GM21576 (cell line): Measurements from ENCODE around the gene NOL11.
"Not testable (repeated sequence)": the region's sequence is repeated elsewhere in the genome, so short reads cannot be mapped to it uniquely, and the experiment has no call there.

Experiments
- ATAC-seq: cut with Tn5 transposase; IDR thresholded peaks from one replicate; pipeline ENCODE4 v1.9.1; 2021; ENCODE audit warnings: mild to moderate bottlenecking, moderate library complexity; ENCODE audit not compliant: unreplicated experiment

NOL11 gene

GRCh38 chr17:67707442-67707841 is 10.3 kb upstream of the NOL11 start:
- no peak for ATAC-seq

- ATAC-seq = no peak
Measured at GRCh38 chr17:67708378-67708777, 9.4 kb upstream of the NOL11 start.

GRCh38 chr17:67711916-67712315 is 5.8 kb upstream of the NOL11 start:
- ATAC-seq = no peak

DNA sequence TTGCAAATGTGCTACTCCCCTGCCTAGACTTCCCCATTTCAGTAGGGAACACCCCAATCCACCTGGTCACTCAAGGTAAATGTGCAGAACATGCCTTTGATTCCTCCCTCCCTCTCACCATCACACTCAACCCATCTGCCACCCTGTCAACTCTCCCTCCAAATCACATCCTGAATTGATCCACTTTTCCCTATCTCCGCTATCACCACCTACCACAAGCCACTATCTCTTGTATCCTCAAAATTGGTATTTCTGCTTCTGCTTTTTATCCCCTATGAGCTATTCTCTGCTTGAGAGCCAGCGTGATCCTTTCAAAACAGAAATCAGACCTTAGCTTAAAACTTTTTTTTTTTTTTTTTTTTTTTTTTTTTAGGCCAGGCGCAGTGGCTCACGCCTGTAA is 5.4 kb upstream of the NOL11 start:
- ATAC-seq = no peak

GRCh38 chr17:67713169-67713568 is 4.6 kb upstream of the NOL11 start:
- no peak for ATAC-seq

DNA sequence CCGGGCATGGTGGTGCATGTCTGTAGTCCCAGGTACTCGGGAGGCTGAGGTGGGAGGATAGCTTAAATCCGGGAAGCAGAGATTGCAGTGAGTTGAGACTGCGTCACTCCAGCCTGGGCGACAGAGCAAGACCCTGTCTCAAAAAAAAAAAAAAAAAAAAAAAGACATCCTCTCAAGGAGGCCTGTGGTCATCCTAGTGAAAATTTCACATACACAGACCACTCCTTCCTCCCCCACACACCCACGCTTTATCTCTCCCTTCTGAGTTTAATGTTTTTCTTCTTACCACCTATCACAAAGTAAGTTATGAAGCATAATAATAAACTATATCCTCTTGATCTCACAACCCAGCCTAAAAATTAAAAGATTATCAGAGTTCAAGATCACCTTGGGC is 1.3 kb upstream of the NOL11 start:
- ATAC-seq = no peak

DNA sequence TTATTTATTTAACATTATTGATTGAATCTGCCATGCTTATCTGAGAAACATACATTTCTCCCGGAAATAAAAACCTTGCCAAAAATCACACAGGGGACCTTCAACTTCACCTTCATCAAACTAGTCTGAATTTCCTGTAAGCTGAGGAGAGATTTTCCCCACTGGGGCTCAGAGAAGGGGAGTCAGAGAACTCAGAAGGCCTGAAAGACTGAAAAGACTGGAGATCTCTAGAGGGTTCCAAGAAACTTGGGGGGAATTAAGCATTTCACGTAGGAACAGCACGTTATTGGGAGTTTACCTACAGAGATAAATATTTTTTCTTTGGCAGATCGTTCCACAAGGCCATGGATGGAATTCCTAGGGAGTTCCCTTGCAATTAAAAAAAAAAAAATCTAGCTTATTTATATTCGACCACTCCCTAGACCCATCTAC is 528 bp upstream of the NOL11 start:
- no peak for ATAC-seq

GRCh38 chr17:67718325-67718941 is 697 bp downstream of the NOL11 start:
- no peak for ATAC-seq

GRCh38 chr17:67725373-67725791 is 7.6 kb downstream of the NOL11 start:
- ATAC-seq = no peak

DNA sequence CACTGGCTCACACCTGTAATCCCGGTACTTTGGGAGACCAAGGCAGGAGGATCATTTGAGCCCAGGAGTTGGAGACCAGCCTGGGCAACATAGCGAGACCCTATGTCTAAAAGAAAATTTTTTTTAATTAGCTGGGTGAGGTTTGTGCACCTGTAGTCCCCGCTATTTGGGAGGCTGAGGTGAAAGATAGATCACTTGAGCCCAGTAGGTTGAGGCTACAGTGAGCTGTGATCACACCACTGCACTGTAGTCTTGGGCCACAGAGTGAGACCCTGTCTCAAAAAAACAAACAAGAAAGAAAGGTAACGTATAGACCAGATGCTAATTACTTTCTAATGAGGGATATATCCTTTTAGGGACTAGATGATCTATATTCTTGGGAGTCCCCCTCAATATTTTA is 8.1 kb downstream of the NOL11 start:
- no peak for ATAC-seq

DNA sequence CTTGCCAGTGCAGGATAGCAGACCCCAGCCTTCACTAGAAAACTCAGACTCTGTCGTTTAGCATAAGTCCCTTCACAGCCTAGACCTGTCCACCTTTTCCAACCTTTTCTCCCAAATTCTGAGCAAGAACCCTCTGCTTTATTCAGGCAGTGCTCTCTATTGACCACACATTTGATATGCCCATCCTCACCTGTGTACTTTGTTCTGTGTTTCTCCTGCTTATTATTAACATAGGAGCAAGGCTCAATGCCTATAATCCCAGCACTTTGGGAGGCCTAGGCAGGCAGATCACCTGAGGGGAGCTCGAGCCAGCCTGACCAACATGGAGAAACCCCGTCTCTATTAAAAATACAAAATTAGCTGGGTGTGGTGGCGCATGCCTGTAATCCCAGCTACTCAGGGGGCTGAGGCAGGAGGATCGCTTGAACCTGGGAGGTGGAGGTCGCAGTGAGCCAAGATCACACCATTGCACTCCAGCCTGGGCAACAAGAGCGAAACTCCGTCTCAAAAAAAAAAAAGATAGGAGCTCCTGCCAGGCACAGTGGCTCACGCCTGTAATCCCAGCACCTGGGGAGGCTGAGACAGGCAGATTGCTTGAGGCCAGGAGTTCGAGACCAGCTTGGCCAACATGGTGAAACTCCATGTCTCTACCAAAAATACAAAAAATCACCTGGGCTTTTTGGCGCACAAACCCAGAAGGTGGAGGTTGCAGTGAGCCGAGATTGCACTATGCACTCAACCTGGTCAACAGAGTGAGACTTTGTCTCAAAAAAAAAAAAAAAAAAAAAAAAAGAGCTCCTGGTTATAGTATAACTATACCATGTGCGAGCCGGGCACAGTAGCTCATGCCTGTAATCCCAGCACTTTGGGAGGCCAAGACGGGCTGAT is 9.7 kb downstream of the NOL11 start:
- ATAC-seq = not testable (repeated sequence)

DNA sequence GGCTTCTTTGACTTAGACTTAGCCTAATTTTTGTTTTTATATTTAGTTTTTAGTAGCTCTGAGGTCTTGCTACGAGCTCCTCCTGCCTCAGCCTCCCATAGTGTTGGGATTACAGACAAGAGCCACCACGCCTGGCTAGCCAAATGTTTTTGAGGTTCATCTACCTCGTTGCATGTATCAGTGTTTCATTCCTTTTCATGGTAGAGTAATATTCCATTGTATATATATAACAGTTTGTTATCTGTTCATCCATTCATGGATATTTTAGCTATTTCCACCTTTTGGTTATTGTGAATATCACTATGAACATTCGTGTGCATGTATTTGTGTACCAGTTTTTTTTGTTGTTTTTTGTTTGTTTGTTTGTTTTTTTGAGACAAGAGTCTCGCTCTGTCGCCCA is 12.2 kb downstream of the NOL11 start:
- ATAC-seq = no peak

GRCh38 chr17:67730731-67731130 is 13.0 kb downstream of the NOL11 start:
- no peak for ATAC-seq

DNA sequence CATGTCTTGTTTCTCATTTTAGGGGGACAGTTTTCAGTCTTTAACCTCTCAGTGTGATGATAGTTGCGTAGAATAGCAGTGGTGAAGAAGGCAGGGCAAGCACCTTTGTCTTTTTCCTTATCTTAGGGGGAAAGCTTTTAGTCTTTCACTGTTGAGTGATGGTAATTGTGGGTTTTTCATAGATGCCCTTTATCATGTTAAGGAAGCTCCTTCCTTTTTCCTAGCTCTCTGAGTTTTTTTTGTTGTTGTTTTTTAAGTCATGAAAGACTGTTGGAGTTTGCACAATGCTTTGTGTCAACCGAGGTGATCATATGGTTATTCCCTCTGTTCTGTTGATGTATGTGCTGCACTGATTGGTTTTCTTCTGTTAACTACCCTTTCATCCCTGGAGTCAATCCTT is 15.7 kb downstream of the NOL11 start:
- no peak for ATAC-seq

GRCh38 chr17:67737145-67737544 is 19.4 kb downstream of the NOL11 start:
- no peak for ATAC-seq

DNA sequence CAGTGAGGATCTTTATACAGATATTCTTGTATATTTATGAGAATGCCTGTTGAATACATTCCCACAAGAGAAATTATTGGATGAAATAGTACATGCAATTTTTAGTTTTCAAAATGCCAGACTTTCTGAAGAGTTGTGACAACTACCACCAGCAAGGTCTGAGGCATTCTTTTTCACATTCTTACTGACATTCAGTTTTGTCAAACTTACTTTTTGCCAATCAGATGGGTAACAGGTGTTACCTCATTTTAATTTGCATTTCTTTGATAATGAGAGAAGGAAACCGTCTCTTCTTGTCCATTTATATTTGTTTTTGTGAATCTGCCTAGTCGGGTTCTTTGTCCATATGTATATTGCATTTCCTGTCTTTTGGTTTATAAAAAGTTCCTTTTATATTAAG is 24.3 kb downstream of the NOL11 start:
- ATAC-seq = no peak

- no peak for ATAC-seq
Measured at GRCh38 chr17:67746704-67747571, 29.2 kb downstream of the NOL11 start.

DNA sequence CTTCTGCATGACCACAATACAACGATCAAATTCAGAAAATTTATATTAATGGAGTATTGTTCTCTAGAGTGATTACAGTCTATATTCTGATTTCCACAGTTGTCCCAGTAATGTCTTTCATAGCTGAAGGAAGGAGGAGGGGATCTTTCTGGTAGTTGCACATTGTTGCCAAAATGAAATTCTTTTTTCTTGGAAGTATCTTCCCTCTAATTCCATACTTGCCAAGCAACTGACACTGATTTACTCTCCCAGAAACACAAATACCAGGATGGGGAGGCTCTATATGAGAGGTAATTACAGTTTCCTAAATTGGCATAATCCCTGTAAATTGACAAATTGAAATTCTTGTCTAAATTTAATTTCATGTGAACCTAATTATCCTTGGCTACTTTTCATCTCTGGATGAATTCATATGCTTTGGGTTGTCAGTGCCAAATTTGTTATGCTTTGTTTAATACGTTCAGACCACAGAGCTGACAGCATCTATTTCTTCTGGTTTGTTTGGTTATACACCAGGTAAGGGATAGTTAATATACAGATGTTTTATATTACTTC is 30.0 kb downstream of the NOL11 start:
- no peak for ATAC-seq

DNA sequence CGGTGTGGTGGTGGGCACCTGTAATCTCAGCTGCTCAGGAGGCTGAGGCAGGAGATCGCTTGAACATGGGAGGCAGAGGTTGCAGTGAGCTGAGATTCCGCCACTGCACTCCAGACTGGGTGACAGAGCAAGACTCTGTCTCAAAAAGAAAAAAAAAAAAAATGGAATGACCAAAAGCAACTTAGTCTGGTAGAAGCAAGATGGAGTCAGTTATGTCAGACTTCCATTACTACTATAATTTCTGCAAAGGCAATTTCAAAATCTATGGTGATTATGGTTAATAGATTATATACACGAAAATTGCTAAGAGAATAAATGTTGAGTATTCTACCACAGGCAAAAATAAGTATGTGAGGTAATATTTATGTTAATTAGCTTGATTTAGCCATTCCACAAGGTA is 32.3 kb downstream of the NOL11 start:
- no peak for ATAC-seq

GRCh38 chr17:67751101-67752074 is 33.7 kb downstream of the NOL11 start:
- no peak for ATAC-seq
